Measurements from ENCODE around the gene EXOC4. TPM values are rescaled to one million over a fixed set of nuclear protein-coding genes. Genes with fewer than 3 reads are reported as not detected.

Gene EXOC4
- total and polyA plus RNA-seq, 2 of the 13 experiments (the other 11 are each of a cell fraction or from before 2014, with no cell fraction given): 22.5 to 39.0 TPM

GRCh38 chr7:133576612-133577168 lies 323.8 kb downstream of the EXOC4 start:
- ChIA-PET CTCF (ENCODE audit: low intra/inter-chr PET ratio, low total read pairs) (no interaction called here), POLR2A (no interaction called here)
- 89% methylated on average over 6 of the region's 6 CpGs for WGBS (ENCODE audit: low lambda C conversion rate)
- no peak overlapping the region for H3K27ac ChIP-seq (ENCODE audit: extremely low read length, insufficient read depth, low read length)
- H3K27me3 ChIP-seq (ENCODE audit: control insufficient read depth in 1 of 2, insufficient read depth in 2 of 2, low read length in 2 of 2): no peaks in the 10 kb centered on the region
- no peak overlapping the region for H2AFZ ChIP-seq (ENCODE audit: low read length)
- H3K36me3 ChIP-seq (replicated peaks in 1 of 2; ENCODE audit: control insufficient read depth in 1 of 2, insufficient read depth in 2 of 2, low read length in 2 of 2): no peaks in the 10 kb centered on the region
- intact Hi-C loops (cut with micrococcal nuclease; ENCODE audit: unreplicated experiment) (no loop called here), in situ Hi-C loops (cut with HindIII; ENCODE audit: extremely low pct_ligation_motif_present, low pct_unique_long_range_greater_than_20kb) (no loop called here)
- no peaks in the 10 kb centered on the region for H3K9me3 ChIP-seq (ENCODE audit: low read length)
- no peak for FAIRE-seq
- H3K9ac ChIP-seq (ENCODE audit: insufficient read depth, low read depth, low read length): no peak overlapping the region
- H4K20me1 ChIP-seq (ENCODE audit: insufficient read depth, low read length): no peaks in the 10 kb centered on the region; the same call in 1 of the 2 replicates
- H3K4me3 ChIP-seq (replicated peaks in 1 of 3; ENCODE audit: insufficient read depth in 1 of 3, low read depth in 2 of 3, low read length in 3 of 3): no peak overlapping the region
- ATAC-seq: no peak
- no TSS peak for BruUV-seq (replicated peaks)
- no peaks in the 10 kb centered on the region for H3K79me2 ChIP-seq (ENCODE audit: insufficient read depth, low read length)
- no peak overlapping the region for H3K4me2 ChIP-seq (ENCODE audit: low read depth, low read length)
- H3K4me1 ChIP-seq (ENCODE audit: insufficient read depth, low read length): no peaks in the 10 kb centered on the region
- TF ChIP-seq CAMTA2 (CRISPR knock-in tag; IDR thresholded peaks at IDR 0.05; ENCODE audit: borderline replicate concordance): no peak
- TF ChIP-seq ZNF234 (CRISPR knock-in tag; conservative IDR thresholded peaks at IDR 0.05): no peak
- no peak for TF ChIP-seq ZNF235 (CRISPR knock-in tag; IDR thresholded peaks at IDR 0.05; ENCODE audit: borderline replicate concordance)
- TF ChIP-seq ZNF280D (CRISPR knock-in tag; IDR thresholded peaks at IDR 0.05): no peak
- TF ChIP-seq, protein P1, sequence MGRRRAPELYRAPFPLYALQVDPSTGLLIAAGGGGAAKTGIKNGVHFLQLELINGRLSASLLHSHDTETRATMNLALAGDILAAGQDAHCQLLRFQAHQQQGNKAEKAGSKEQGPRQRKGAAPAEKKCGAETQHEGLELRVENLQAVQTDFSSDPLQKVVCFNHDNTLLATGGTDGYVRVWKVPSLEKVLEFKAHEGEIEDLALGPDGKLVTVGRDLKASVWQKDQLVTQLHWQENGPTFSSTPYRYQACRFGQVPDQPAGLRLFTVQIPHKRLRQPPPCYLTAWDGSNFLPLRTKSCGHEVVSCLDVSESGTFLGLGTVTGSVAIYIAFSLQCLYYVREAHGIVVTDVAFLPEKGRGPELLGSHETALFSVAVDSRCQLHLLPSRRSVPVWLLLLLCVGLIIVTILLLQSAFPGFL (CRISPR knock-in tag; IDR thresholded peaks at IDR 0.05): no peak
- no peak for TF ChIP-seq KMT2B (CRISPR knock-in tag; IDR thresholded peaks at IDR 0.05)
- TF ChIP-seq PHF20 (CRISPR knock-in tag; IDR thresholded peaks at IDR 0.05): no peak
- no peak for TF ChIP-seq ZNF30 (CRISPR knock-in tag; IDR thresholded peaks at IDR 0.05)
- TF ChIP-seq SKI (IDR thresholded peaks at IDR 0.05; ENCODE audit: partially characterized antibody): no peak
- TF ChIP-seq FOSL2 (CRISPR knock-in tag; IDR thresholded peaks at IDR 0.05): no peak
- no peak for TF ChIP-seq CC2D1A (CRISPR knock-in tag; IDR thresholded peaks at IDR 0.05)
- no peak for TF ChIP-seq KAT8 (CRISPR knock-in tag; IDR thresholded peaks at IDR 0.05)
- no peak for TF ChIP-seq SMYD3 (CRISPR knock-in tag; IDR thresholded peaks at IDR 0.05)
- TF ChIP-seq MED1 (CRISPR knock-in tag; IDR thresholded peaks at IDR 0.05): no peak
- TF ChIP-seq PCBP1 (IDR thresholded peaks at IDR 0.05; ENCODE audit: borderline replicate concordance, low read depth, low read length): no peak
- no peak for TF ChIP-seq POGZ (CRISPR knock-in tag; IDR thresholded peaks at IDR 0.05)
- TF ChIP-seq, protein P2, sequence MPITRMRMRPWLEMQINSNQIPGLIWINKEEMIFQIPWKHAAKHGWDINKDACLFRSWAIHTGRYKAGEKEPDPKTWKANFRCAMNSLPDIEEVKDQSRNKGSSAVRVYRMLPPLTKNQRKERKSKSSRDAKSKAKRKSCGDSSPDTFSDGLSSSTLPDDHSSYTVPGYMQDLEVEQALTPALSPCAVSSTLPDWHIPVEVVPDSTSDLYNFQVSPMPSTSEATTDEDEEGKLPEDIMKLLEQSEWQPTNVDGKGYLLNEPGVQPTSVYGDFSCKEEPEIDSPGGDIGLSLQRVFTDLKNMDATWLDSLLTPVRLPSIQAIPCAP (CRISPR knock-in tag; IDR thresholded peaks at IDR 0.05; ENCODE audit: low read depth): no peak
- TF ChIP-seq TFE3 (CRISPR knock-in tag; IDR thresholded peaks at IDR 0.05): no peak
- no peak for DNase-seq (ENCODE audit: low spot score)

All from HepG2 (cell line).